GM12874 (cell line): Measurements from ENCODE around the gene PARP8.

Experiments used
- CTCF ChIP-seq: IDR thresholded peaks from 2 replicates; pipeline ENCODE4 v1.5.1; 2011; ENCODE audit warnings: low read depth, mild to moderate bottlenecking, control low read depth, low read length, moderate library complexity; ENCODE audit not compliant: insufficient read depth

PARP8 gene

GRCh38 chr5:50863534-50864170 is 197.2 kb downstream of the PARP8 start:
- no peak for TF ChIP-seq CTCF

GRCh38 chr5:50864466-50864865 is 198.0 kb downstream of the PARP8 start:
- TF ChIP-seq CTCF: no peak

- no peak for TF ChIP-seq CTCF
These were observed 200.0 kb downstream of the PARP8 start for GRCh38 chr5:50866415-50866814.

- no peak for TF ChIP-seq CTCF
These were observed 200.7 kb downstream of the PARP8 start for GRCh38 chr5:50867140-50867539.

GRCh38 chr5:50873595-50874277 is 207.3 kb downstream of the PARP8 start:
- TF ChIP-seq CTCF: no peak

GRCh38 chr5:50874306-50875001 is 208.0 kb downstream of the PARP8 start:
- TF ChIP-seq CTCF: no peak

GRCh38 chr5:50875002-50875344 is 208.5 kb downstream of the PARP8 start:
- no peak for TF ChIP-seq CTCF
